IPS-18c (cell line): ENCODE data around the gene MED27.

Source experiments
- H3K4me3 ChIP-seq: 2 replicates; pipeline ENCODE4 v1.7.0; 2013; ENCODE audit warnings: low read depth, mild to moderate bottlenecking, low read length, moderate library complexity; ENCODE audit not compliant: insufficient read depth
- H3K9me3 ChIP-seq: one replicate; pipeline ENCODE4 v1.6.1; 2013; ENCODE audit warnings: mild to moderate bottlenecking, low read length, moderate library complexity; ENCODE audit not compliant: control insufficient read depth, insufficient read depth

Gene MED27

GRCh38 chr9:131997076-131997475, 82.6 kb downstream of the MED27 start:
- no peak overlapping the region for H3K4me3 ChIP-seq
- H3K9me3 ChIP-seq = no peaks in the 10 kb centered on the region

- no peak overlapping the region for H3K4me3 ChIP-seq
- H3K9me3 ChIP-seq = no peaks in the 10 kb centered on the region
Measured at GRCh38 chr9:131995382-131995781, 84.3 kb downstream of the MED27 start.

GRCh38 chr9:131994364-131995125, 85.1 kb downstream of the MED27 start:
- Histone ChIP-seq H3K9me3 (no peaks in the 10 kb centered on the region), H3K4me3 (no peak overlapping the region)

GRCh38 chr9:131992906-131993657, 86.6 kb downstream of the MED27 start:
- H3K4me3 ChIP-seq = no peak overlapping the region
- H3K9me3 ChIP-seq = no peaks in the 10 kb centered on the region

- H3K4me3 ChIP-seq = no peak overlapping the region
- no peaks in the 10 kb centered on the region for H3K9me3 ChIP-seq
Measured at GRCh38 chr9:131987232-131987631, 92.4 kb downstream of the MED27 start.

- no peaks in the 10 kb centered on the region for H3K9me3 ChIP-seq
- no peak overlapping the region for H3K4me3 ChIP-seq
Measured at GRCh38 chr9:131986576-131986975, 93.1 kb downstream of the MED27 start.

GRCh38 chr9:131986089-131986488, 93.6 kb downstream of the MED27 start:
- H3K4me3 ChIP-seq = no peak overlapping the region

GRCh38 chr9:131984564-131984963, 95.1 kb downstream of the MED27 start:
- H3K9me3 ChIP-seq = no peaks in the 10 kb centered on the region
- no peak overlapping the region for H3K4me3 ChIP-seq

More at GRCh38 chr9:131986089-131986488, 93.6 kb downstream of the MED27 start:
- no peaks in the 10 kb centered on the region for H3K9me3 ChIP-seq

- no peaks in the 10 kb centered on the region for H3K9me3 ChIP-seq
- H3K4me3 ChIP-seq = no peak overlapping the region
Measured at GRCh38 chr9:131982671-131983239, 96.9 kb downstream of the MED27 start.

GRCh38 chr9:131982102-131982501, 97.6 kb downstream of the MED27 start:
- Histone ChIP-seq H3K9me3 (no peaks in the 10 kb centered on the region), H3K4me3 (no peak overlapping the region)

GRCh38 chr9:131981116-131981776, 98.4 kb downstream of the MED27 start:
- Histone ChIP-seq H3K4me3 (no peak overlapping the region), H3K9me3 (no peaks in the 10 kb centered on the region)

GRCh38 chr9:131980267-131981016, 99.2 kb downstream of the MED27 start:
- H3K4me3 ChIP-seq = no peak overlapping the region
- no peaks in the 10 kb centered on the region for H3K9me3 ChIP-seq

GRCh38 chr9:131977109-131977838, 102.4 kb downstream of the MED27 start:
- Histone ChIP-seq H3K9me3 (no peaks in the 10 kb centered on the region), H3K4me3 (no peak overlapping the region)

- no peak overlapping the region for H3K4me3 ChIP-seq
- H3K9me3 ChIP-seq = no peaks in the 10 kb centered on the region
Measured at GRCh38 chr9:131976157-131977108, 103.2 kb downstream of the MED27 start.

GRCh38 chr9:131972889-131973288, 106.8 kb downstream of the MED27 start:
- H3K9me3 ChIP-seq = no peaks in the 10 kb centered on the region
- no peak overlapping the region for H3K4me3 ChIP-seq
